ENCODE data around the gene PEMT. TPM values are rescaled to one million over a fixed set of nuclear protein-coding genes. Genes with fewer than 3 reads are reported as not detected.
A peak's percentile ranks its signal among the peaks of the same experiment; 100 is the strongest.

Gene PEMT
- total and polyA plus RNA-seq, 2 donors from 2014 or later = 36.8 to 52.1 TPM

- no peak overlapping the region for H3K27ac ChIP-seq (ENCODE audit: low read depth in 2 of 2, low read length in 2 of 2)
- intact Hi-C loops (cut with DNase I) = no loop called here
- H3K4me3 ChIP-seq (ENCODE audit: low read length in 3 of 3) = no peak overlapping the region
- H3K9ac ChIP-seq (ENCODE audit: low read length in 3 of 3) = no peak overlapping the region
- DNase-seq (peak in 1 of 5 donors; percentile 42), FAIRE-seq (no peak)
- no peaks in the 10 kb centered on the region for H3K36me3 ChIP-seq (ENCODE audit: control insufficient read depth in 2 of 3, insufficient read depth in 3 of 3, low read length in 3 of 3)
- H3K4me1 ChIP-seq (ENCODE audit: control insufficient read depth in 2 of 3, insufficient read depth in 2 of 3, low read depth in 1 of 3, low read length in 3 of 3) = no peaks in the 10 kb centered on the region
- no peak for TF ChIP-seq CTCF (IDR thresholded peaks at IDR 0.05; ENCODE audit: borderline replicate concordance, extremely low read depth, insufficient read depth)
- no peaks in the 10 kb centered on the region for H3K9me3 ChIP-seq (ENCODE audit: control insufficient read depth in 2 of 3, insufficient read depth in 1 of 3, low read length in 3 of 3)
- H3K27me3 ChIP-seq (ENCODE audit: control insufficient read depth, insufficient read depth, low read length) = no peaks in the 10 kb centered on the region
These were observed 33.2 kb upstream of the PEMT start for GRCh38 chr17:17624741-17625140.

GRCh38 chr17:17623904-17624303 is 32.4 kb upstream of the PEMT start:
- no peak overlapping the region for H3K4me3 ChIP-seq (ENCODE audit: low read length in 3 of 3)
- FAIRE-seq = no peak
- H3K9ac ChIP-seq (ENCODE audit: low read length in 3 of 3) = no peak overlapping the region
- no peaks in the 10 kb centered on the region for H3K4me1 ChIP-seq (ENCODE audit: control insufficient read depth in 2 of 3, insufficient read depth in 2 of 3, low read depth in 1 of 3, low read length in 3 of 3)
- no peak for TF ChIP-seq CTCF (IDR thresholded peaks at IDR 0.05; ENCODE audit: borderline replicate concordance, extremely low read depth, insufficient read depth)
- H3K36me3 ChIP-seq (ENCODE audit: control insufficient read depth in 2 of 3, insufficient read depth in 3 of 3, low read length in 3 of 3) = no peaks in the 10 kb centered on the region
- H3K27ac ChIP-seq (ENCODE audit: low read depth in 2 of 2, low read length in 2 of 2) = no peak overlapping the region
- DNase-seq = no peak
- no peaks in the 10 kb centered on the region for H3K27me3 ChIP-seq (ENCODE audit: control insufficient read depth, insufficient read depth, low read length)
- H3K9me3 ChIP-seq (ENCODE audit: control insufficient read depth in 2 of 3, insufficient read depth in 1 of 3, low read length in 3 of 3) = no peaks in the 10 kb centered on the region
- intact Hi-C loops (cut with DNase I) = no loop called here

GRCh38 chr17:17621254-17621653 is 29.7 kb upstream of the PEMT start:
- Histone ChIP-seq H3K27ac (ENCODE audit: low read depth in 2 of 2, low read length in 2 of 2) (no peak overlapping the region), H3K9me3 (ENCODE audit: control insufficient read depth in 2 of 3, insufficient read depth in 1 of 3, low read length in 3 of 3) (no peaks in the 10 kb centered on the region), H3K27me3 (ENCODE audit: control insufficient read depth, insufficient read depth, low read length) (no peaks in the 10 kb centered on the region), H3K36me3 (ENCODE audit: control insufficient read depth in 2 of 3, insufficient read depth in 3 of 3, low read length in 3 of 3) (no peaks in the 10 kb centered on the region), H3K4me3 (ENCODE audit: low read length in 3 of 3) (no peak overlapping the region), H3K4me1 (ENCODE audit: control insufficient read depth in 2 of 3, insufficient read depth in 2 of 3, low read depth in 1 of 3, low read length in 3 of 3) (no peaks in the 10 kb centered on the region), H3K9ac (ENCODE audit: low read length in 3 of 3) (no peak overlapping the region)
- intact Hi-C loops (cut with DNase I) = no loop called here
- FAIRE-seq (no peak), DNase-seq (no peak)
- no peak for TF ChIP-seq CTCF (IDR thresholded peaks at IDR 0.05; ENCODE audit: borderline replicate concordance, extremely low read depth, insufficient read depth)

- no peaks in the 10 kb centered on the region for H3K27me3 ChIP-seq (ENCODE audit: control insufficient read depth, insufficient read depth, low read length)
- FAIRE-seq = no peak
- no peaks in the 10 kb centered on the region for H3K9me3 ChIP-seq (ENCODE audit: control insufficient read depth in 2 of 3, insufficient read depth in 1 of 3, low read length in 3 of 3)
- intact Hi-C loops (cut with DNase I) = no loop called here
- peak; percentile 75 for TF ChIP-seq CTCF (IDR thresholded peaks at IDR 0.05; ENCODE audit: borderline replicate concordance, extremely low read depth, insufficient read depth)
- H3K36me3 ChIP-seq (ENCODE audit: control insufficient read depth in 2 of 3, insufficient read depth in 3 of 3, low read length in 3 of 3) = no peaks in the 10 kb centered on the region
- H3K9ac ChIP-seq (ENCODE audit: low read length in 3 of 3) = no peak overlapping the region
- H3K27ac ChIP-seq (ENCODE audit: low read depth in 2 of 2, low read length in 2 of 2) = no peak overlapping the region
- DNase-seq = peak in 4 of 5 donors; percentile 63 to 84 (median 74)
- H3K4me1 ChIP-seq (ENCODE audit: control insufficient read depth in 2 of 3, insufficient read depth in 2 of 3, low read depth in 1 of 3, low read length in 3 of 3) = no peaks in the 10 kb centered on the region
- no peak overlapping the region for H3K4me3 ChIP-seq (ENCODE audit: low read length in 3 of 3)
These were observed 22.2 kb upstream of the PEMT start for GRCh38 chr17:17613708-17614114.

Data from kidney (tissue), 14 donors.